PC-3 (cell line): ENCODE measurements around the gene SLC25A47. TPM values are rescaled to one million over a fixed set of nuclear protein-coding genes. Genes with fewer than 3 reads are reported as not detected.

Experiments
- ATAC-seq: fragments of 200-7000 bp; cut with Tn5 transposase; 2 replicates; pipeline ENCODE4 v1.9.1; 2020; ENCODE audit warnings: mild to moderate bottlenecking, moderate library complexity
- BruUV-seq: library from RNA; stranded (reverse); fragments of 400-500 nt; replicated peaks from 2 replicates; lab custom pipeline; 2021; lab: Mats Ljungman, UMichigan
- CTCF ChIA-PET: fragments of 300-600 bp; sonication (Branson Sonifier 250); formaldehyde crosslinking; loops from one replicate; lab custom pipeline; 2022; ENCODE audit warnings: antibody characterized with exemption; lab: Charles Lee
- POLR2A ChIA-PET: fragments of 300-600 bp; sonication (Branson Sonifier 250); formaldehyde crosslinking; loops from one replicate; lab custom pipeline; 2022; ENCODE audit warnings: antibody characterized with exemption; ENCODE audit not compliant: unreplicated experiment; lab: Charles Lee
- DNase-seq: peaks from one replicate; pipeline ENCODE4 v3.0.0-alpha.2; 2015
- H2AFZ ChIP-seq: fragments of 300-600 bp; sonication (generic); 2 replicates; pipeline ENCODE4 v1.6.0; 2016; ENCODE audit warnings: antibody characterized with exemption, low read length
- H3F3A ChIP-seq: fragments of 300-600 bp; sonication (generic); one replicate; pipeline ENCODE4 v1.6.0; 2017; ENCODE audit warnings: antibody characterized with exemption, low read length, control low read depth, mild to moderate bottlenecking; ENCODE audit not compliant: unreplicated experiment
- H3K27ac ChIP-seq: fragments of 300-600 bp; sonication (generic); 2 replicates; pipeline ENCODE4 v1.5.1; 2016; ENCODE audit warnings: mild to moderate bottlenecking, low read length
- H3K27me3 ChIP-seq: fragments of 300-600 bp; sonication (generic); 2 replicates; pipeline ENCODE4 v1.6.1; 2016; ENCODE audit warnings: low read length, mixed read lengths
- H3K36me3 ChIP-seq: fragments of 300-600 bp; sonication (generic); 2 replicates; pipeline ENCODE4 v1.6.1; 2016; ENCODE audit warnings: low read depth, mixed run types, low read length, mixed read lengths
- H3K4me1 ChIP-seq: fragments of 300-600 bp; sonication (generic); 2 replicates; pipeline ENCODE4 v1.5.1; 2016; ENCODE audit warnings: low read length; ENCODE audit not compliant: insufficient read depth
- H3K4me2 ChIP-seq: fragments of 300-600 bp; sonication (generic); 2 replicates; pipeline ENCODE4 v1.6.0; 2016; ENCODE audit warnings: low read length
- H3K4me3 ChIP-seq: fragments of 300-600 bp; sonication (generic); 2 replicates; pipeline ENCODE4 v1.5.1; 2016; ENCODE audit warnings: mild to moderate bottlenecking, low read length, mixed read lengths
- H3K79me2 ChIP-seq: fragments of 300-600 bp; sonication (generic); 2 replicates; pipeline ENCODE4 v1.6.1; 2017; ENCODE audit warnings: low read length, mixed read lengths
- H3K9ac ChIP-seq: fragments of 300-600 bp; sonication (generic); 2 replicates; pipeline ENCODE4 v1.6.0; 2016; ENCODE audit warnings: mild to moderate bottlenecking, low read length
- H3K9me2 ChIP-seq: fragments of 300-600 bp; sonication (generic); replicated peaks from 2 replicates; pipeline ENCODE4 v1.6.1; 2016; ENCODE audit warnings: mixed run types, low read length, mixed read lengths
- H3K9me3 ChIP-seq: fragments of 300-600 bp; sonication (generic); 2 replicates; pipeline ENCODE4 v1.6.1; 2016; ENCODE audit warnings: low read length, mixed read lengths
- H4K20me1 ChIP-seq: fragments of 300-600 bp; sonication (generic); 2 replicates; pipeline ENCODE4 v1.6.1; 2016; ENCODE audit warnings: low read length, mixed read lengths
- CTCF ChIP-seq: fragments of 300-600 bp; sonication (generic); conservative IDR thresholded peaks from 2 replicates; pipeline ENCODE4 v1.5.1; 2017; ENCODE audit warnings: antibody characterized with exemption, low read depth, mild to moderate bottlenecking, low read length
- EZH2 ChIP-seq: fragments of 300-600 bp; sonication (generic); IDR thresholded peaks from one replicate; pipeline ENCODE4 v1.6.1; 2017; ENCODE audit warnings: antibody characterized with exemption, mild to moderate bottlenecking, low read length; ENCODE audit not compliant: unreplicated experiment
- EZH2phosphoT487 ChIP-seq: fragments of 300-600 bp; sonication (generic); IDR thresholded peaks from 2 replicates; pipeline ENCODE4 v1.6.1; 2018; ENCODE audit warnings: mild to moderate bottlenecking, antibody characterized with exemption, low read length, borderline replicate concordance
- intact Hi-C: fragments of 100-400 bp; cut with micrococcal nuclease; formaldehyde crosslinking; loops from 2 replicates; pipeline ENCODE4 v1.9.0; 2023
- total RNA-seq: library from RNA; depleted of rRNA; stranded (reverse); fragments of >200 nt; gene quantifications from 2 replicates; pipeline ENCODE4 v1.2.3, GENCODE V29; 2014

Gene SLC25A47
- total RNA-seq, 1 experiment from 2014 or later = 0.07 TPM

GRCh38 chr14:100294213-100294962 lies 28.8 kb upstream of the SLC25A47 start:
- no peaks in the 10 kb centered on the region for H3K9me3 ChIP-seq
- no TSS peak for BruUV-seq
- CTCF ChIA-PET = no interaction called here
- H3K27ac ChIP-seq = no peak overlapping the region
- DNase-seq = no peak
- ATAC-seq = no peak
- no peak overlapping the region for H3K9ac ChIP-seq
- TF ChIP-seq EZH2phosphoT487 = no peak
- no peaks in the 10 kb centered on the region for H3K27me3 ChIP-seq
- H3K4me1 ChIP-seq = no peaks in the 10 kb centered on the region
- no peaks in the 10 kb centered on the region for H3K9me2 ChIP-seq
- no peak overlapping the region for H2AFZ ChIP-seq
- H3K79me2 ChIP-seq = no peaks in the 10 kb centered on the region
- no peak overlapping the region for H3K4me2 ChIP-seq
- intact Hi-C loops = no loop called here
- H3K36me3 ChIP-seq = no peaks in the 10 kb centered on the region
- no peaks in the 10 kb centered on the region for H4K20me1 ChIP-seq
- H3K4me3 ChIP-seq = no peak overlapping the region
- POLR2A ChIA-PET = no interaction called here
- H3F3A ChIP-seq = no peaks in the 10 kb centered on the region

DNA sequence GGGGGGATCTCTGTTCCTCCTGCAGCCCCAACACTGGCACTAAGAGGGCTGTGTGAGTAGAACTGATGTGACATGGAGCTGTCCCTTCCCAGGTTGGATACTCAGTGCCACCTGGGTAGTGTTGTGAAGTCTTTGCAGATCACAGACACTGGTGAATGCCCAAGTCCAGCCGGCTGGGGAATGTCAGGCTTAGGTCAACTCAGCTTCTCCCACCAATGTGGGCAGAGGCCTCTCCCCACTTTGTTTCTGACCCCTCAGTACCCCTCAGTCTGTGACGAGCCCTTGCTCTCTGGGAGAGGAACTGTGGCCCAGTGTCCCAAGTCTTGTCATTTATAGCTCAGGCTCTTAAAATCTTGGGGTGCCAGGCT lies 28.2 kb upstream of the SLC25A47 start:
- TF ChIP-seq EZH2phosphoT487 (no peak), EZH2 (no peak), CTCF (no peak)
- H3K36me3 ChIP-seq = no peaks in the 10 kb centered on the region
- no peak for ATAC-seq
- no peaks in the 10 kb centered on the region for H3K27me3 ChIP-seq
- H3K79me2 ChIP-seq = no peaks in the 10 kb centered on the region
- ChIA-PET POLR2A (no interaction called here), CTCF (no interaction called here)
- no peak overlapping the region for H3K4me3 ChIP-seq
- H3K27ac ChIP-seq = no peak overlapping the region
- no peak overlapping the region for H3K9ac ChIP-seq
- intact Hi-C loops = no loop called here
- no peaks in the 10 kb centered on the region for H4K20me1 ChIP-seq
- H3K9me2 ChIP-seq = no peaks in the 10 kb centered on the region
- DNase-seq = no peak
- H3F3A ChIP-seq = no peaks in the 10 kb centered on the region
- no TSS peak for BruUV-seq
- H3K4me1 ChIP-seq = no peaks in the 10 kb centered on the region
- H3K4me2 ChIP-seq = no peak overlapping the region
- no peaks in the 10 kb centered on the region for H3K9me3 ChIP-seq
- H2AFZ ChIP-seq = no peak overlapping the region

- no peak overlapping the region for H3K4me2 ChIP-seq
- ChIA-PET CTCF (no interaction called here), POLR2A (no interaction called here)
- H2AFZ ChIP-seq = no peak overlapping the region
- H3K27ac ChIP-seq = no peak overlapping the region
- no peak for TF ChIP-seq EZH2
- no peak for TF ChIP-seq EZH2phosphoT487
- TF ChIP-seq CTCF = no peak
- H3K4me3 ChIP-seq = no peak overlapping the region
- H3F3A ChIP-seq = no peaks in the 10 kb centered on the region
- no peaks in the 10 kb centered on the region for H3K79me2 ChIP-seq
- no peaks in the 10 kb centered on the region for H3K4me1 ChIP-seq
- no peak overlapping the region for H3K9ac ChIP-seq
- DNase-seq = no peak
- intact Hi-C loops = no loop called here
- no peaks in the 10 kb centered on the region for H3K9me3 ChIP-seq
- H3K9me2 ChIP-seq = no peaks in the 10 kb centered on the region
- H3K27me3 ChIP-seq = no peaks in the 10 kb centered on the region
- no TSS peak for BruUV-seq
- ATAC-seq = no peak
- no peaks in the 10 kb centered on the region for H4K20me1 ChIP-seq
- H3K36me3 ChIP-seq = no peaks in the 10 kb centered on the region
Observed at GRCh38 chr14:100295376-100296105, 27.6 kb upstream of the SLC25A47 start.
